GM21576 (cell line): ENCODE measurements around the gene DEPDC7.
"Not testable (repeated sequence)": the region's sequence is repeated elsewhere in the genome, so short reads cannot be mapped to it uniquely, and the experiment has no call there.

Source experiments
- ATAC-seq: cut with Tn5 transposase; IDR thresholded peaks from one replicate; pipeline ENCODE4 v1.9.1; 2021; ENCODE audit warnings: mild to moderate bottlenecking, moderate library complexity; ENCODE audit not compliant: unreplicated experiment

DEPDC7 gene

DNA sequence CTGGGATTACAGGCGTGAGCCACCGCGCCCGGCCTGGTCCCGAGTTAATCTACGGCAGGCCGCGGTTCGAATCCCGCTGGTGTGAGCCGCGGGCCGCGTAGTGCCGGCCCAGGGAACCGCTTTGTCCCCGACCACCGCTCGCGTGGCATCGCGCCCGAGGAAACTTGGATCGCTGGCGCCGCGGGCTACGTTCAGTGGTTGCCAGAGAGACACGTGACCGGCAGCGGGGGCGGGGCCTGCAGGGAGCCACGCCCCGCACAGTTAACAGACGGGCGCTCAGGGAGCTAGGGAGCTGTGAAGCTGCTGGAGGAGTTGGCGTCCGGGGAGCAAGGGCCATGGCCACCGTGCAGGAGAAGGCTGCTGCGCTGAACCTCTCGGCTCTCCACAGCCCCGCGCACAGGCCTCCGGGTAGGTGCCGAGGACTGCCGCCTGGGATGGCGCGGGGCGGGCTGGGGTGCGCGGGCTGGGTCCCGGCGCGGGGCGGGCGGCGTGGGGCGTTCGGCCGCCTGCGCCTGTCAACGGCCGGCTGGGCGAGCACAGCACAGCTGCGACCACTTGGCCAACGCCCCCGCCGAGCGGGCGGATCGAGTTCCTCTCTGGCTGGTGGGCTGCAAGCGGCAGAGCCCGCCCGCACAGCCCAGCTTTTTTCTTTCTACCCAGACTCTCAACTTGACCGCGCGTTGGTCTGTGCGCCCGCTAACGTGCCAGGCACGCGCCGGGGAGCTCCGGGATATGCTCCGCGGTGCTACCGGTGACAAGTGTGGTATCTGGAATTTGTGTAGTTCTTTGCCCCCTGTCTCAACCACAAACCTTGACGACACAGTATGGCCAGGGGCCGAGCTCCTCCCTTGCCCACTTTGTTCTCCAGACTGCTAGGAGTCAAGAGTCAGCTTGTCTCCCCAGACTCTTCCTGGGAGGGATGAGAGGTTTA, at the start of gene DEPDC7:
TSS of gene DEPDC7 (plus strand) at position 258 of the 931 bp plus-strand sequence. CDS start at position 336, 78 bp downstream.
- peak; percentile 59 for ATAC-seq

DNA sequence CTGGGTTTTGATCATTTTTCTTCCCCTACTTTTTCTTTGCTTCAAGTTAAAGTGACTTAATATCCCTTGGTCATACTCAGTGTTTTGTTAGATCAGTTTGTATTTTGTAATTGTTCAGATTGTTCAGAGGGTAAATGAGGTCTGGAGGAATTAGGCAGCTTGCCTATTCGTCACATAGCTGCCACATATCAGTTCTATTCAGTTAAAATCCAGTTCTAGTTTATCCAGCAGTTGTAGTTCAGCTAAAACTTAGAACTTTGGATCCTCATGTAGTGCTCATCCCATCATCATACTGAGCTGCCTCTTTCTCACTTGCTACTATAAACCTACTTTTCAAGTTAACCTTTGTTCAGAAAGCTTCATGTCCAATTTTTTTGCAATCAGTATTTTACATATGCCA, 47.1 kb upstream of the DEPDC7 start:
- ATAC-seq = no peak

GRCh38 chr11:32972233-32972632, 43.4 kb upstream of the DEPDC7 start:
- not testable (repeated sequence) for ATAC-seq

DNA sequence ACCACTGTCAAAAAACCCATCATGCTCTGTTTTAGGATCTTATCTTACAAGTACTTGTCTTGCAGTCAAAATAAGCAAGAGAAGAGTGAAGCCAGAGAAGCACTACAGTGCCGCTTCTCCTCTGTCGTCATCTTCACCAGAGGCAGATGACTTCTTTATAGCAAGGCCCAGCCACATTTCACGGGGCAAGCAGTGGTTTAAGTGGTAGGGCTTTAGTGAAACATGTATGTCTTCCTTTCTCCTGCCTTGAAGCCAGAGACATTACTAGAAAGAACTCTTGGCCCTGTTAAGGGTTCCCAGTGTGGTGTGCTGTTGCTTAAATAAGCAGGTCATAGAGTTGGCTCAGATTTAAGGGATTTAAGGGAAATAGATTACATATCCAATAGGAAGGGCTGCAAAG, 42.9 kb upstream of the DEPDC7 start:
- no peak for ATAC-seq

GRCh38 chr11:32982626-32983025, 33.1 kb upstream of the DEPDC7 start:
- no peak for ATAC-seq

- no peak for ATAC-seq
Observed at GRCh38 chr11:32983506-32983905, 32.2 kb upstream of the DEPDC7 start.

- ATAC-seq = no peak
Observed at GRCh38 chr11:32985600-32985999, 30.1 kb upstream of the DEPDC7 start.

GRCh38 chr11:32987851-32988250, 27.8 kb upstream of the DEPDC7 start:
- ATAC-seq = no peak

- no peak for ATAC-seq
Observed at GRCh38 chr11:32990481-32990880, 25.2 kb upstream of the DEPDC7 start.

- ATAC-seq = no peak
Observed at GRCh38 chr11:32991427-32991826, 24.3 kb upstream of the DEPDC7 start.

DNA sequence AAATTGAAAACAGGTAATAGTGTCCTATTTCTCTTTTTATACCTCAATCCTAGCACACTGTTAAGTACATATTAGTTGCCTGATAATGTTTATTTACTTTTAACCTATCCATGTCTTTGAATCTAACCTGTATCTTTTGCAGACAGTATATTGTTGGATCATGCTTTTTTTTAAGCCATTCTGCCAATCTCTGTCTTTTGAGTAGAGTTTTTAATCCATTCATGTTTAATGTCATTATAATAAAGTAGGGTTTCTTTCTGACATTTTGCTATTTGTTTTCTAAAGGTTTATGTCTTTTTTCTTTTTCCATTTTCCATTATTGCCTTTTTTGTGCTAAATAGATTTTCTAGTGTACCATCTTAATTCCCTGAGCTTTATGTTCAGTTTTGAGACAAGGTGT, 23.8 kb upstream of the DEPDC7 start:
- no peak for ATAC-seq

- ATAC-seq = no peak
Observed at GRCh38 chr11:33000181-33000580, 15.5 kb upstream of the DEPDC7 start.

DNA sequence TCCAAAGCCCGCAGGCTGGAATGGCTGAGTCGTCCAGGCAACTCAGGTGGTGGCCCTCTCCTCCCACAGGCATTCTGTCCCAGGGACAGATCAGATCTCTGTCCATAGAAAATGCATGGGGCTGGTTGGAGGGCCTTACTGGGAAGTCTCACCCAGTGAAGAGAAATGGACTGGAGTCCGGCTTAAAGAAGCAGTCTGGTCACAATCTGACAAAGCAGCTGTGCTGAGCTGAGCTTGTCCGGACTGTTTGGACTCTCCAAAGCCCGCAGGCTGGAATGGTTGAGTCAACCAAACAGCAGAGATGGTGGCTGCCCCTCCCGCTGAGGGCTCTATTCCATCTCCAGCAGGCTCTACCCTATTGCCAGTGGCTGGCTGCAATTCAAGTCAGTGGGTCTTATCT, 14.4 kb upstream of the DEPDC7 start:
- no peak for ATAC-seq

DNA sequence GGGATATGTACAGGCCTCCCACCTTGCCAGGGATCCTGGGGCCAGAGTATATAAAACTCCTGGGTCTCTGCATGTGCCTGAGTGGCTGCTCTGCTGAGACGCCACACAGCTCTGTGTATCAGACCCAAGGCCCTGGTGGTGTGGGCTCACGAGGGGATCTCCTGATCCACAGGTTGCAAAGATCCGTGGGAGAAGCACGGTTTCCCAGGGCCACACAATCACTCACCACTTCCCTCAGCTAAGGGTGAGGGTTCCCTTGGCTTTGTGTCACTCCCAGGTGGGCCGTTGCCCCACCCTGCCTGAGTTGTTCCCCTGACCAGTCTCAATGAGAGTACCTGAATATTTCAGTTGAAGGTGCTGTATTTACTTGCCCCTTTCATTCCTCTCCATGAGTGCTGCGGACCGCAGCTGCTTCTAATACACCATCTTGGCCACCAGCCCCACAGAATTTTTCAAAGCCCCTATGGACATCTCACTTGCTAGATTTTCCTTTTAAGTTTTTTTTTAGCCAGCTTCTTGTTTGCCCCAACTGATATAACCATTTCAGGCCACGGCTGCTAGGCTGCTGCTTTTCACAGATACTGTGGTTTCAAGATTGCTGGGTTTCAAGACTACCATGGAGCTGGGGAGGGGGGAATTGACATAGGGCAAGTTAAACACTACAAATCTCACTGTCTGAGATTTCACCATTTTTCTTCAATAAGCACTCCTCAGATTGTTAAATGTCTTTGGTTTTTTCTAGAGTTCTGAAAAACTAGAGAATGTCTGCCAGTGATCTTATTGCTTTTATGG, 13.7 kb upstream of the DEPDC7 start:
- ATAC-seq = no peak

- ATAC-seq = no peak
Observed at GRCh38 chr11:33005175-33005574, 10.5 kb upstream of the DEPDC7 start.

DNA sequence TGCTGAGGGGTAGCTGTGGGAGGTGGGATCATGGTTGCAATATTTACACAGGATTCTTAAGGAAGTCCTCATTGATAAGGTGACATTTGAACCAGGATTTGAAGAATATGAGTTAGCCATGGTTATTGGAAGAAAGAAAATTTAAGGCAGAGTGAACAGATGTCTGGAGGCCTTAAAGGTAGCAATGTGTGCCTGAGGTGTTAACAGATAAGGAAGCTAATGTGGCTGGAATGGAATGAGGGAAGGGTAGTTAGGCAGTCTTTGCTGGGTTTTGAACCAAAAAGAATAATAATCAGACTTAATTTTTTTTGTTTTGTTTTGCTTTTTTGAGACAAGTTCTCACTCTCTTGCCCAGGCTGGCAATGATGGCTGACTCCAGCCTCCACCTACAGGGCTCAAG, 9.7 kb upstream of the DEPDC7 start:
- ATAC-seq = no peak

DNA sequence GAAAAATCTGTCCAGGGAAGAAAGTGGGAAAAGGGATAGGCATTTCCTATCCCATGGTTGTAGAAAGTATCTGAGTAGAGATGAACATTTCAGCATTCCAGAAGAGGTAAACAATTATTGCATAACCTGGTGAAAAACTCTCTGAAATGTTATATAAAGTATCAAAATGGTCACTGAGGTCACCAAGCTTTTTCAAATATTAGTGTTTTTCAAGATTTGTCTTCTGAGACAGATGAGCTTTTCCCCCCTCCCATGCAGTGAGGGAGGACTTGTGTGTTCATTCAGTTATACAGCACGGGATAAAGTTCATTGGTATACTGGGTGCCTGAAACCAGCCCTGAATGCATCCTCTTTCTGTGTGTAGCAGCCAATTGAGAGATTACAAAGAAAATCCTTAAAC, 1.9 kb upstream of the DEPDC7 start:
- ATAC-seq = no peak

DNA sequence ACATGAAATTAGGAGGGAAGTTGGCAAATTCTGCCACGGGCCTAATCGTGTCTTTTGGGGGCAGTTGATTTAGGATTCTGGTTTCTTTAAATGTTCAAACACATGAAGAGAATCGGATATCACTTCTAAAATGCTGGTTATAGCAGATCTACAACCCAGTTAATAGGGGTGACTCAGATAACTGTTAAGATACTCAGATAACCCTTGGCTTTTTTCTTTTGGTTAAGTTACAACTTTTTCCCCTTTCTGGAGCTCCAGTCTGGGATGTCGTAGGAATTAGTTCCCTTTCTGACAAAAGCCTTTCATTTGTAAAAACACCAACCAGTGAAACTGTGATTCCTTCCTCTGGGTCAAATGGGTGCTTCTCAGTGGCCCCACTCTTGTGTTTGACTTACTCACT, 976 bp downstream of the DEPDC7 start:
- ATAC-seq = no peak

DNA sequence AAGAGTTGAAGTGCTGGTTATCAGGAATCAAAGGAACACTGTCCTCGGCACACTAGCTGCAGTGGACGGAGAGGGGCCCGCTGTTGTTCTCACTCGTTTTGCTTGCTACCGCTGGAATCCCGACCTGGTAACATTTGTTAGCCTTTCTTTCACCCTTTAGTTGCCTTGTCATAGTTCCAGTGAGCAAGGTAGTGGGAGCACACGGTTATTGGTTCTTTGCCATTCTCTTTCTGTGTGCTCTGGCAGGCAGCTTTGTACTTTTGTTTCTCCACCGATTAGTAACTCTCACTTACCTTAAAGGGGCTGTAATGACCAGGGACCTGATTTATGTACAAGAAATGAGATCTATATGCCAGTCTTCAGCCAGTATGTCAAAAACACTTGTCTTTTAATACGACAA, 1.8 kb downstream of the DEPDC7 start:
- ATAC-seq = no peak

- no peak for ATAC-seq
Observed at GRCh38 chr11:33017965-33018364, 2.3 kb downstream of the DEPDC7 start.

DNA sequence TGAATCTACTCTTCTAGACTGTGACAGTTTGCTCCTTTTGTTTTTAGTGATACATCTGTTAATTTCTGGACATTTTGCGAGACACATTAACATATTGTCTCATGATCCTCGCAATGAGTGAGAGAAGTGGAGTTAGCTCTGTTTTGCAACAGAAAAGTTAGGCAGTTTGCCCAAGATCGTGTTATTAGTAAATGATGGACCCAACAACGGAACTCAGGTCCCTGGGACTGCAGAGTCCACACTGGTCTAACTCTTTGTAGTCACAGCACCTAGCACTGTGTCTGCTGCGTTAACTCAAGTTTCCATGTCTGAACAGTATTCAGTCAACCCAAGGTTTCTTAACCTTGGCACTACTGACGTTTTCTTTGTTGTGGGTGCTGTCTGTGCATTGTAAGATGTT, 3.2 kb downstream of the DEPDC7 start:
- ATAC-seq = no peak

GRCh38 chr11:33021501-33021900, 5.8 kb downstream of the DEPDC7 start:
- no peak for ATAC-seq
